Measurements from ENCODE around the gene TCF15. TPM values are rescaled to one million over a fixed set of nuclear protein-coding genes. Genes with fewer than 3 reads are reported as not detected.

TCF15 gene
- total and polyA plus RNA-seq, 2 of the 13 experiments (the other 11 are each of a cell fraction or from before 2014, with no cell fraction given), result not detected

- 0 out of 2 replicates have a peak, but pooled peaks have one; percentile 63 for TF ChIP-seq U2AF2 (IDR thresholded peaks at IDR 0.05; ENCODE audit: low read depth, low read length)
- TF ChIP-seq CREBL2 (CRISPR knock-in tag; IDR thresholded peaks at IDR 0.05; ENCODE audit: borderline replicate concordance), result no peak
- no peak for TF ChIP-seq ATF7-NPFF (CRISPR knock-in tag; IDR thresholded peaks at IDR 0.05; ENCODE audit: low read depth)
- no peak for TF ChIP-seq ZNF142 (CRISPR knock-in tag; IDR thresholded peaks at IDR 0.05)
- TF ChIP-seq MYC (CRISPR knock-in tag; IDR thresholded peaks at IDR 0.05; ENCODE audit: borderline replicate concordance), result no peak
- TF ChIP-seq ZBTB8A (CRISPR knock-in tag; IDR thresholded peaks at IDR 0.05; ENCODE audit: borderline replicate concordance, low read depth), result peak; percentile 79; the same call in 1 of the 2 replicates
- no peak; the same call in 1 of the 2 replicates for TF ChIP-seq GRHL1 (CRISPR knock-in tag; conservative IDR thresholded peaks at IDR 0.05)
- peak; percentile 6; the same call in 1 of the 2 replicates for TF ChIP-seq ETV5 (CRISPR knock-in tag; IDR thresholded peaks at IDR 0.05; ENCODE audit: borderline replicate concordance)
- 0 out of 2 replicates have a peak, but pooled peaks have one; percentile 53 for TF ChIP-seq ZBTB7B (CRISPR knock-in tag; IDR thresholded peaks at IDR 0.05)
- TF ChIP-seq ZHX1 (CRISPR knock-in tag; IDR thresholded peaks at IDR 0.05; ENCODE audit: low read depth), result no peak
- no peak for TF ChIP-seq MEIS2 (CRISPR knock-in tag; IDR thresholded peaks at IDR 0.05)
- TF ChIP-seq MAFK (conservative IDR thresholded peaks at IDR 0.05 in 1 of 2, IDR thresholded peaks at IDR 0.05 in 1 of 2; ENCODE audit: low read length in 2 of 2), result no peak
- TF ChIP-seq ZNF446 (CRISPR knock-in tag; IDR thresholded peaks at IDR 0.05), result no peak; the same call in 1 of the 2 replicates
- peak; percentile 12; the same call in 1 of the 2 replicates for TF ChIP-seq ATF3 (CRISPR knock-in tag; IDR thresholded peaks at IDR 0.05)
- TF ChIP-seq BHLHE40 (IDR thresholded peaks at IDR 0.05; ENCODE audit: low read length), result peak; percentile 64
- TF ChIP-seq FOXP1 (IDR thresholded peaks at IDR 0.05), result no peak
- TF ChIP-seq FOXP1 (CRISPR knock-in tag; IDR thresholded peaks at IDR 0.05), result no peak; the same call in none of the 2 replicates
- TF ChIP-seq PHB2 (IDR thresholded peaks at IDR 0.05; ENCODE audit: partially characterized antibody), result no peak
Measured at GRCh38 chr20:653590-654416, 43.7 kb upstream of the TCF15 start (continued).

All from HepG2 (cell line).